Measurements from ENCODE around the gene RAB37.

DNA sequence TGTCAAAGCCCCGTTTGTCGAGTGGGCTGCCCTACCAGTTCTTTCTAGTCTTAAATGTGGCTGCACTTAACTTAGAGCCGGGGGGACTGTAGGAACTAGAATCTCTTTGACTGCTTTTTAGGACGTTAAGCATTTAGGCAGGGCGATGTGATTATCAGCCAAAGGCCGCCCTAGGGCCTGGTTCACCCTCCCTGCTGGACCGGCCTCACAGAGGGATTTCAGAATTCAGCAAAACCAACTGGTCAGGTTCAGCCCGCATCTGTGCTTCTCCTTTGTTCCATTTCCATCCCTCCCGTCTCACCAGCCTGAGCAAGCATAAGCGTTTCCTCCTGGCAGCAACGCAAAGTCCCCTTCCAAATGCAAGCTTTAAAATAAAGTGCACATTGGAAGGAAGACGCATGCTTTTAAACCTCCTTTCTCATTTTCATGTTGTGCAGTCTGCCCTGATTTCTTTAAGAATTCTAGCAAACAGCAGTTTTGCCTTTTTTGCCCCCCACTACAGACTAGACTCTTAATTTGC lies 55.6 kb downstream of the RAB37 start:
- TF ChIP-seq, protein P1, sequence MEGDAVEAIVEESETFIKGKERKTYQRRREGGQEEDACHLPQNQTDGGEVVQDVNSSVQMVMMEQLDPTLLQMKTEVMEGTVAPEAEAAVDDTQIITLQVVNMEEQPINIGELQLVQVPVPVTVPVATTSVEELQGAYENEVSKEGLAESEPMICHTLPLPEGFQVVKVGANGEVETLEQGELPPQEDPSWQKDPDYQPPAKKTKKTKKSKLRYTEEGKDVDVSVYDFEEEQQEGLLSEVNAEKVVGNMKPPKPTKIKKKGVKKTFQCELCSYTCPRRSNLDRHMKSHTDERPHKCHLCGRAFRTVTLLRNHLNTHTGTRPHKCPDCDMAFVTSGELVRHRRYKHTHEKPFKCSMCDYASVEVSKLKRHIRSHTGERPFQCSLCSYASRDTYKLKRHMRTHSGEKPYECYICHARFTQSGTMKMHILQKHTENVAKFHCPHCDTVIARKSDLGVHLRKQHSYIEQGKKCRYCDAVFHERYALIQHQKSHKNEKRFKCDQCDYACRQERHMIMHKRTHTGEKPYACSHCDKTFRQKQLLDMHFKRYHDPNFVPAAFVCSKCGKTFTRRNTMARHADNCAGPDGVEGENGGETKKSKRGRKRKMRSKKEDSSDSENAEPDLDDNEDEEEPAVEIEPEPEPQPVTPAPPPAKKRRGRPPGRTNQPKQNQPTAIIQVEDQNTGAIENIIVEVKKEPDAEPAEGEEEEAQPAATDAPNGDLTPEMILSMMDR (IDR thresholded peaks at IDR 0.05; ENCODE audit: poor library complexity, severe bottlenecking): no peak
- no peak for TF ChIP-seq EP300 (conservative IDR thresholded peaks at IDR 0.05; ENCODE audit: poor library complexity, severe bottlenecking)
